ENCODE measurements around the gene PRR14.
"Not testable (repeated sequence)": the region's sequence is repeated elsewhere in the genome, so short reads cannot be mapped to it uniquely, and the experiment has no call there.

PRR14 gene

GRCh38 chr16:30628628-30629540, 21.9 kb upstream of the PRR14 start:
- DNase-seq (ENCODE audit: low read depth in 1 of 2, low spot score in 1 of 2): peak; percentile 80 to 90

GRCh38 chr16:30632454-30632853, 18.3 kb upstream of the PRR14 start:
- not testable (repeated sequence) for DNase-seq (ENCODE audit: low read depth in 1 of 2, low spot score in 1 of 2)

- no peak for DNase-seq (ENCODE audit: low read depth in 1 of 2, low spot score in 1 of 2)
These were observed 17.2 kb upstream of the PRR14 start for GRCh38 chr16:30633526-30633925.

GRCh38 chr16:30636599-30636998, 14.2 kb upstream of the PRR14 start:
- no peak for DNase-seq (ENCODE audit: low read depth in 1 of 2, low spot score in 1 of 2)

DNA sequence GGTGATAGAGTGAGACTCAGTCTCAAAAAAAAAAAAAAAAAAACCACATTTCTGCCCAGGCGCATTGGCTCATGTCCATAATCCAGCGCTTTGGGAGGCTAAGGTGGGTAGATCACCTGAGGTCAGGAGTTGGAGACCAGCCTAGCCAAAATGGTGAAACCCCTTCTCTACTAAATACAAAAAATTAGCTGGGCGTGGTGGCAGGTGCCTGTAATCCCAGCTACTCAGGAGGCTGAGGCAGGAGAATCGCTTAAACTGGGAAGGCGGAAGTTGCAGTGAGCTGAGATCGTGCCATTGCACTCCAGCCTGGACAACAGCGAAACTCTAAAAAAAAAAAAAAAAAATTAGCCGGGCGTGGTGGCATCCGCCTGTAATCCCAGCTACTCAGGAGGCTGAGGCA, 13.6 kb upstream of the PRR14 start:
- not testable (repeated sequence) for DNase-seq (ENCODE audit: low read depth in 1 of 2, low spot score in 1 of 2)

DNA sequence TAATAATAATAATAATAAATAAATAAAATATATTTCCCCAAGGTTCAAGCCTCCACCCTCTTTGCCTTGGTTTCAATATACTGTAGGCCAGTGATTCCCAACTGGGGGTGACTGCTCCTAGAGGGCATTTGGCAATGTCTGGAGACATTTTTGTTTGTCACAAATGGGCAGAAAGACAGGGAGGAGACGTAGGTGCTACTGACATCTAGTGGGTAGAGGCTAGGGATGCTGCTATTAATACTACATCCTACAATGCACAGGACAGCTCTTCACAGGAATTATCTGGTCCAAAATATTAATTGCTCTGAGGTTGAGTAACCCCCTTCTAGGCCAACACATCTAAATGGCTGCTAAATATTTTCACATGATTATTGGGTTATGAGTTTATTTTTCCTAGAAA, 12.8 kb upstream of the PRR14 start:
- DNase-seq (ENCODE audit: low read depth in 1 of 2, low spot score in 1 of 2): no peak

DNA sequence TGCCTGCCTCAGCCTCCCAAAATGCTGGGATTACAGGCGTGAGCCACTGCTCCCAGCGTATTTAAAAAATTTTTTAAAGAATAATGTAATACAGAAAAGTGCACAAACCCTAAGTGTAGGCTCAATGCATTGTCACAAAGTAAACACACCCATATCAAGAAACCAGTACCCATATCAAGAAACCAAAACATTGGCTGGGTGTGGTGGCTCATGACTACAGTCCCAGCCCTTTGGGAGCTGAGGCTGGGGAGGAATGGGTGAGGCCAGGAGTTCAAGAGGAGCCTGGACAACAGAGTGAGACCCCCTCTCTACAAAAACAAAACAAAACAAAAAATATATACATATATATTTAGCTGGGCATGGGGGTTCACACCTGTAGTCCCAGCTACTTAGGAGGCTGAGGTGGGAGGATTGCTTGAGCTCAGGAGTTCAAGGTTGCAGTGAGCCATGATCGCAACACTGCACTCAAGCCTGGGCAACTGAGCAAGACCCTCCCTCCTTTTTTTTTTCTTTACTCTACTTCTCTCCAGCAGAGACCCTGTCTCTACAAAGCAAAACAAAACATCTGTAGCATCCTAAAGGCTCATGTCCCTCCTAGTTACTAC, 9.3 kb upstream of the PRR14 start:
- no peak for DNase-seq (ENCODE audit: low read depth in 1 of 2, low spot score in 1 of 2)

- DNase-seq (ENCODE audit: low read depth in 1 of 2, low spot score in 1 of 2): no peak
These were observed 6.4 kb upstream of the PRR14 start for GRCh38 chr16:30644334-30644830.

GRCh38 chr16:30645727-30646126, 5.0 kb upstream of the PRR14 start:
- no peak for DNase-seq (ENCODE audit: low read depth in 1 of 2, low spot score in 1 of 2)

- DNase-seq (ENCODE audit: low read depth in 1 of 2, low spot score in 1 of 2): no peak
These were observed 3.5 kb upstream of the PRR14 start for GRCh38 chr16:30647274-30647571.

GRCh38 chr16:30649725-30650368, 913 bp upstream of the PRR14 start:
- no peak for DNase-seq (ENCODE audit: low read depth in 1 of 2, low spot score in 1 of 2)

DNA sequence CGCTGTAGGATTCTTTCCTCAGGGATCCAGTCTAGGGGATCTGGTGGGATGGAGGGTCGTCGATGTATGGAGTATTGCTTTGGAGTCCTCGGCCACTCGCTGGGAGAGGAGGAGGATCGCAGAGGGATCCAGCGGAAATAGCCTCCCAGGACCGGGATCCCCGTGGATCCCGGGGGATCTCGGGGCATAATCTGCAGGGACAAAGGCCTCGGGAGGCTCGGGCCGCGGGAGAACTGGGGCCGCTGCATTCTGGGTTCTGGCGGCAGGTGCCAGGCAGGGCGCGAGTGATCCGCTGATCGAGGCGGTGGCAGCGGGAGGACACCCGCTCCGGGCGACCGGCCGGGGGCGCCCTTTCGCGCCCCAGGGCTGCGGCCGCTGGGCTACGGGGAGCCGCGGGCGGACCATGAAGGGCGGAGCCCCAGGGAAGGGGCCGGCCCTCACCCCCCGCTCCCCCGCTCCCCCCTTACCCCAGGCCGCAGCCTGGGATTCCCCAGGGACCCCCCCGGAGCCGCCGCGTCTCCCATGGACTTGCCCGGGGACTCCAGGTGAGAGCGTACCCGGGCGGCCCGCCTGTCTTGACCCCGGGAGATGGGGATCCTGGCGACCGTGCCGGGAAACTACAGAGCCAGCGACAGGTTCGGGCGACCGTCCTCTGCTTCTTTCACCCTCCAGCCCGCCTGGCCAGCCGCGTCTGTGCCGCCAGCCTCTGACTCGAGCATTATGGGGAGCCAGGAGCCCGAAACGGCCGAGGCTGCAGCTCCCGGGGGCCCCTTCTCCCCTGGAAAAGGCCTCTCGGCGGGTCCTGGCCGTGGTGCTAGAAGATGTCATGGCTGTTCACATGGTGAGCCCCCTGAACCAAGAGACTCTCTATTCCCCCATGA, 604 bp downstream of the PRR14 start:
- DNase-seq (ENCODE audit: low read depth in 1 of 2, low spot score in 1 of 2): peak; percentile 65 to 72

GRCh38 chr16:30652005-30652296, 1.2 kb downstream of the PRR14 start:
- DNase-seq (ENCODE audit: low read depth in 1 of 2, low spot score in 1 of 2): no peak

DNA sequence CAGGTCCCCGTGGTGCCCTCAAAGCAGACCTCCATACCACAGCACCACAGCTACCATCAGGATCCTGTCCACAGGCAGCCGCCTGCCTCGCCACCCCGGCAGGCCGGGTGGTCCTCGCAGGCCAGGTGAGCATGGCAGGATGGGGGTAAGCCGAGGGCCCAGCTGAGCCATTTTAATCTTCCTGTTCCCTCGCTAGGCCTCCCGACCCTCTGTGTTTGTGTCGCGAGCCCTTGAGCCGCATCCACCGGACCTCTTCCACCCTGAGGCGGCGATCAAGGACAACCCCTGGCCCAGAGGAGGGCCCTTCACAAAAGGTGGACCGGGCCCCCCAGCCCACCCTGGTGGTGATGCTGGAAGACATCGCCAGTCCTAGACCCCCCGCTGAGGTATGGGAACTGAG, 2.0 kb downstream of the PRR14 start:
- DNase-seq (ENCODE audit: low read depth in 1 of 2, low spot score in 1 of 2): no peak

- no peak for DNase-seq (ENCODE audit: low read depth in 1 of 2, low spot score in 1 of 2)
These were observed 4.1 kb downstream of the PRR14 start for GRCh38 chr16:30654856-30655255.

DNA sequence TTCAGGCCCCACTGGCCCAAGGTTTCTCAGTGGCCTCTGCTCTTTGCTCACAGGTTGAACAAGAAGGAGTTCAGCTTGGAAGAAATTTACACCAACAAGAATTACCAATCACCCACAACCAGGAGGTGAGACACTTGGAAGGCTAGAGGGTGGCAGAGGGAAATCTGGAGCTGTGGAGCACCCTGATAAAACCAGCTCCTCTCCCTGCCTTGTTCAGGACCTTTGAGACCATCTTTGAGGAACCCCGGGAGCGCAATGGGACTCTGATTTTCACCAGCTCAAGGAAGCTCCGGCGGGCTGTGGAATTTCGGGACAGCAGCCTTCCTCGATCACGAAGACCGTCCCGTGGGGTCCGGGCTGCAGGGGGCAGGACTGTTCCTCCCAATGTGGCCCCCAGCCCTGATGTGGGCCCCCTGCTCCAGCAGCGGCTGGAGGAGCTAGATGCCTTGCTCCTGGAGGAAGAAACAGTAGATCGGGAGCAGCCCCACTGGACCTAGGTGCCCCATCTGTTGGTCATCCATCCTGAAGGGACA, 5.1 kb downstream of the PRR14 start:
- DNase-seq (ENCODE audit: low read depth in 1 of 2, low spot score in 1 of 2): no peak

DNA sequence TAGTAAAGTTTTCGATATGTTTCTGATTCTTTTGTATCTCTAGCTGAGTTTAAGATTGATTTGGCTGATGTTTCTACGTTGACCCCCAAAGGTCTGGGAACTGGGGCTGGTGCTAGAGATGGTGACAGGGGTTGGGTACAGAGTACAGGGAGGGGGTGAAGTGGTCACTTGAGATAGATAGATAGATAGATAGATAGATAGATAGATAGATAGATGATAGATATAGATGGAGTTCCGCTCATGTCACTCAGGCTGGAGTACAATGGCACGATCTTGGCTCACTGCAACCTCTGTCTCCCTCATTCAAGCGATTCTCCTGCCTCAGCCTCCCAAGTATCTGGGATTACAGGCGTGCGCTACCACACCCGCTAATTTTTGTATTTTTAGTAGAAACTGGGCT, 5.6 kb downstream of the PRR14 start:
- DNase-seq (ENCODE audit: low read depth in 1 of 2, low spot score in 1 of 2): no peak

DNA sequence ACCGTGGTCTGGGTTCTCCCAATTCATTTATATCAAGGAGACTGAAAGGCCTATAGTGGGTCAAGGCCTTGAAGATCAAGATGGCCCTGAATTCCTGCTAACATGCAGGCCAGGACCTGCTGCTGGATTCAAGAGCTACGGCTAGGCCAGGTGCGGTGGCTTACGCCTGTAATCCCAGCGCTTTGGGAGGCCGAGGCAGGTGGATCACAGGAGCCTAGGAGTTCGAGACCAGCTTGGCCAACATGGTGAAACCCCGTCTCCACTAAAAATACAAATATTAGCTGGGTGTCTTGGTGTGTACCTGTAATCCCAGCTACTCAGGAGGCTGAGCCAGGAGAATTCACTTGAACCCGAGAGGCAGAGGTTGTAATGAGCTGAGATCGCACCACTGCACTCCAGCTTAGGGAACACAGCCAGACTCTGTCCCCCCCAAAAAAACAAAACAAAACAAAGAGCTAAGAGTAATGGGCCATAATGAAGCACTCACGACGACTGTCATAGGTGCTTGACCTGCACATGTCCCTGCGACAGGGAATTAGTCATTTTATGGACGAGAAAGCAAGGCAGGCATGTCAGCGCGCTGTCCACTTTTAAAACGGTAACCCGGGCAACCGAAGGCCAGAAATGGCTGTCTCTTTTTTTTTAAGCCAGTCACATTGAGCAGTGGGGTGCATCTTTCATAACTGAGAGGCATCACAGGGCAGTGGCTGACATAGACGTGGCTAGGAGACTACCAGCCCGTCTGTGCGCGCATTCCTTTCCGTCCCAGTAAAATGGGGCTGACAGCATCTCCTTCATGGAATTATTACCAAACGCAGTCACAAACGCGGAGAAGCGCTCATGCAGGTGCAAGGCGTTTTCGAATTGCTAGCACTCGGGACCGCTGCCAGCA, 6.5 kb downstream of the PRR14 start:
- no peak for DNase-seq (ENCODE audit: low read depth in 1 of 2, low spot score in 1 of 2)

DNA sequence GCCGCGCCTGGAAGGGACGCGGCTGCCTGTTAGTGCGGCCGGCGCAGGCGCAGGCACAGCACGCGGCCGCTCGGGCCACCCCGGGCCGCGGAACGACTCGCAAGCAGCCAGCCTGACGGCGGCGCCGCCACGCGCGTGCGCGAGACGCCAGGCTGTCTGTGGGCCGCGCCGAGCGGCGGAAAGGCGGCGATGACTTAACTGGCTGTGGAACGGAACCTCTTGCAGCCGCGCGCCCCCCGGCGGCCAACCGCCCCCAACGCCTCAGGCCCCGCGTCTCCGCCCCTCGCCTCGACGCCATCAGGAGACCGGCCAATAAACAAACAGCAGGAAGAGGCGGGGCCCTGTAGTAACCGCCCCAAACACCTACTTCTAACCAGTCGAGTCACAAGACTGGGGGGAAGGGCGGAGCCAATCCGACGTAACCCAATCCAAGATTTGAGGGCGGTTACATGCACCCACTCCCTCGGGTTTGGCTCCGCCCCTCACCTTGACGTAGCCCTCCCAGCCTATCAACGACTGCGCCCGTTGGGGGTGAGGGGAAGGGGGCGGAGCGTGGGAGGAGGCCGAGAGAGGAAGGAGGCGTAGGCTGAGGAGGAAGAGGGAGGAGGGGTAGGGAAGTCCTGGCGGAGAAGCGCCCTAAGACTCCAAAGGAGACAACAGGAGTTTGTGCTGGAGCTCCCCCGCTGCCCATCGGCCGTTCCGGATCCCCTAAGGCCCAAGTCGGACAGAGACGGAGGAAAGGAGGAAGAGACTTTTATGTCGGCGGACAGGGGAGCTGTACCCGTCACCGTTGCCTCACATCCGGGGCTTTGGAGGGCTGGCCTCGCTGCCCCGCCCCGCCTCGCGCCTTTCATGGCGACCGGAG, 7.3 kb downstream of the PRR14 start, which contains the start of gene FBRS:
FBRS (plus strand) TSS at position 566 of the 865 bp plus-strand sequence. CDS start 1,088 bp downstream, outside the sequence.
- DNase-seq (ENCODE audit: low read depth in 1 of 2, low spot score in 1 of 2): peak; percentile 99 to 100

All from stimulated activated CD4-positive, alpha-beta T cell treated with anti-CD3 and anti-CD28 coated beads, Interleukin-15, amount 100 ng/mL, for 1 hour (primary cell).